Bronchial epithelial cell (primary cell): Measurements from ENCODE around the gene MYO1D. TPM values are rescaled to one million over a fixed set of nuclear protein-coding genes. Genes with fewer than 3 reads are reported as not detected.

Source experiments
- DNase-seq: peaks from one replicate; pipeline ENCODE4 v3.0.0-alpha.2; 2010; ENCODE audit warnings: low read depth
- FAIRE-seq: peaks from 2 replicates; lab custom pipeline; 2011; peaks lifted over from hg19 to GRCh38; lab: Jason Lieb, UNC
- H3K27me3 ChIP-seq: 2 replicates; pipeline ENCODE4 v1.5.1; 2011; ENCODE audit warnings: low read length; ENCODE audit not compliant: control insufficient read depth, insufficient read depth
- H3K36me3 ChIP-seq: 2 replicates; pipeline ENCODE4 v1.5.1; 2011; ENCODE audit warnings: low read length; ENCODE audit not compliant: control insufficient read depth, insufficient read depth
- H3K4me3 ChIP-seq: 2 replicates; pipeline ENCODE4 v1.5.1; 2011; ENCODE audit warnings: mild to moderate bottlenecking, low read depth, low read length, control low read depth
- total RNA-seq: library from RNA; depleted of rRNA; stranded (reverse); fragments of >200 nt; gene quantifications from 2 replicates; pipeline ENCODE4 v1.2.1, GENCODE V29; 2014
- TF ChIP-seq, protein P1 (sequence below): IDR thresholded peaks from 2 replicates; pipeline ENCODE4 v1.5.1; 2011; ENCODE audit warnings: mild to moderate bottlenecking, moderate library complexity, low read length, control low read depth, inconsistent platforms; ENCODE audit not compliant: insufficient read depth, severe bottlenecking

The MYO1D gene
- total RNA-seq, 1 donor from 2014 or later, result 35.8 TPM

DNA sequence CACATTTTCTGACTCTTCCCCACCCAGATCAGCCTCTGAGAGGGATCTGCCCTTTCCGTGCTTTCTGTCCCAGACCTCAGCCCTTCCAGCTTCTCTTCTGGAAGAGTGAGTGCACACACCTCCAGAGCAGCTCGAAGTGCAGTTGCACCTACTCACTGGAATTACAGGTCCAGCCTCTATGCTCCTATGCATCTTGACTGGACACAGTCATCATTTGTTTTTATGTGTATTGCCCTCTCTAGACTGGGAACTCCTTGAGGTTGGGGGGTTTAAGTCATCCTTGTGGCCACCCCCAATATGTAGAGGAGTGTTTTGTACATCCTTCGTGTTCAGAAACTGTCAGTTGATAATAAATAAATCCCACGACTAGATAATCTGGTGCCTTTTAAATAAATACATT lies 308.2 kb downstream of the MYO1D start:
- DNase-seq (no peak), FAIRE-seq (no peak)
- H3K27me3 ChIP-seq, result no peaks in the 10 kb centered on the region
- TF ChIP-seq, protein P1, sequence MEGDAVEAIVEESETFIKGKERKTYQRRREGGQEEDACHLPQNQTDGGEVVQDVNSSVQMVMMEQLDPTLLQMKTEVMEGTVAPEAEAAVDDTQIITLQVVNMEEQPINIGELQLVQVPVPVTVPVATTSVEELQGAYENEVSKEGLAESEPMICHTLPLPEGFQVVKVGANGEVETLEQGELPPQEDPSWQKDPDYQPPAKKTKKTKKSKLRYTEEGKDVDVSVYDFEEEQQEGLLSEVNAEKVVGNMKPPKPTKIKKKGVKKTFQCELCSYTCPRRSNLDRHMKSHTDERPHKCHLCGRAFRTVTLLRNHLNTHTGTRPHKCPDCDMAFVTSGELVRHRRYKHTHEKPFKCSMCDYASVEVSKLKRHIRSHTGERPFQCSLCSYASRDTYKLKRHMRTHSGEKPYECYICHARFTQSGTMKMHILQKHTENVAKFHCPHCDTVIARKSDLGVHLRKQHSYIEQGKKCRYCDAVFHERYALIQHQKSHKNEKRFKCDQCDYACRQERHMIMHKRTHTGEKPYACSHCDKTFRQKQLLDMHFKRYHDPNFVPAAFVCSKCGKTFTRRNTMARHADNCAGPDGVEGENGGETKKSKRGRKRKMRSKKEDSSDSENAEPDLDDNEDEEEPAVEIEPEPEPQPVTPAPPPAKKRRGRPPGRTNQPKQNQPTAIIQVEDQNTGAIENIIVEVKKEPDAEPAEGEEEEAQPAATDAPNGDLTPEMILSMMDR, result no peak
- H3K4me3 ChIP-seq, result no peak overlapping the region
- H3K36me3 ChIP-seq, result peaks cover 2% of the 10 kb centered on the region

DNA sequence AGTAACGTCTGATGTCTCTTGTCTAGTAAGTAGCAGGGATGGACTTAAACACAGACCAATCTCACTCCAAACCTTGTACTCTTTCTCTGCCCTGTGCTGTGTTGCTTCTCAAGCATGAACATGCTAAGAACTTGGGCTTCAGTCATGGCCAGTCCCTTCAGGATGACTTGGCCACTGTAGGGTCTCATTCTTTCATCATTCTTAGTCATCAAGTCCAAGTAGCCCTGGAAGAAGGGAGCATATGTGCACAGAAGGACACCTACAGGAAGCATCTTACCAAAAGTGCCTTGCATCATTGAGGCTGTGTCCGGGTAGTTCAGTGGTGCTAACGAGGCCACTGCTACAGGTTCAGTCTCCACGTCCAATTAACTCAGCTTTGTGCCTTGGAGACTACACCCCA lies 309.4 kb downstream of the MYO1D start:
- DNase-seq (peak; percentile 52), FAIRE-seq (peak; percentile 75)
- H3K27me3 ChIP-seq, result no peaks in the 10 kb centered on the region
- H3K36me3 ChIP-seq, result peaks cover 2% of the 10 kb centered on the region
- TF ChIP-seq, protein P1, result no peak
- H3K4me3 ChIP-seq, result no peak overlapping the region

DNA sequence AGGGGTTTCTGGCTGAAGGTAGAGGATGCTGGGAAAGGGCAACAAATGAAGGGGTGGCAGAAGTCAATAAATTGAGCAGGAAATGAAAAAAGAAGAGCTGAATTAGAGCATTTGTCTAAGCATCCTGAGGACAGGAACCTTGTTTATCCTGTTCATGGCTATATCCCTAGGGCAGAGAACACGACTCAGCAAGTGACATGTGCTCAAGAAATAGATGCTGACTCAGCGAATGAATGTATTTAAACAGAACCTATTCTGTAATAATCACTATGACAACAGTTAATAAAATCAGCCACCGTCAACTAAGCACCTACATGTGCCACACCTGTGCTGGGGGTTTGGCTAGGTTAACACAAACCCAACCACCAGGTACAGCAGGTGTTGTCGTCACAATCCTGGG lies 309.8 kb downstream of the MYO1D start:
- no peaks in the 10 kb centered on the region for H3K27me3 ChIP-seq
- TF ChIP-seq, protein P1, result no peak
- FAIRE-seq (no peak), DNase-seq (no peak)
- no peak overlapping the region for H3K4me3 ChIP-seq
- H3K36me3 ChIP-seq, result peaks cover 2% of the 10 kb centered on the region

DNA sequence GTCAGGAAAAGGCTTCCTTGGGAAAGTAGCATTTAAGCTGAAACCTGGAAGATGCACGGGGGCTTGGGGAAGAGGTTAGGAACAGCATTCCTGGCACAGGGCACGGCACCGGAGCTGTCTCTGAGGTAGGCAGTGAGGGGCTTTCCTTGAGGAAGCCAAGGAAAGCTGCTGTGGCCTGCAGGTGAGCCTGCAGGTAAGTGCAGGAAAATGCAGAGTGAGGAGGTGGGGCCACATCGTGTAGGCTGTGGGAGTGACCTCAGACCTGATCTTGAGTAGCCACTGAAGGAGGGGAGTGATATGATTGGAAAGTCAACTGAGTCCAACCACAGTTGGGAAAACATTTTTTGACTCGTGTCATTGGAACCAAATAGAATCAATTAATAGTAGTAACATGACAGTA lies 310.6 kb downstream of the MYO1D start:
- TF ChIP-seq, protein P1, result no peak
- Histone ChIP-seq H3K4me3 (no peak overlapping the region), H3K36me3 (peaks cover 2% of the 10 kb centered on the region), H3K27me3 (no peaks in the 10 kb centered on the region)
- FAIRE-seq (no peak), DNase-seq (no peak)

DNA sequence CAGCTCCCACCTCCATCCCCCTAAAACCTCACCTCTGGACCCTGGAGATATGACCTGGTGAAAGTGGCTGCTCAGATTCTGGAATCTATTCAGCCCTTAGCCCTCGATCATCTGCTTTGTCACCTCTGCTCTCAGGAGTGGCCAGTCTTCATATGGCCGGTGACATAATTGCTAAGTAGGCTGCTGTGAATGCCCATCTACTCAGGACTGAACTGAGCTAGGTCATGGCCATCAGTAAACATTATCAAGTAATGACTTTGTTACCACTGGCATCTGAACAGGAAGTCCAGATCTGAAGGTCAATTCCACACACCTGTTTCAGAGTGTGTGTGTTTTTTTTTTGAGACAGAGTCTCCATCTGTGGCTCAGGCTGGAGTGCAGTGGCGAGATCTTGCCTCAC lies 311.5 kb downstream of the MYO1D start:
- DNase-seq (no peak), FAIRE-seq (no peak)
- Histone ChIP-seq H3K36me3 (peaks cover 2% of the 10 kb centered on the region), H3K4me3 (no peak overlapping the region), H3K27me3 (no peaks in the 10 kb centered on the region)
- TF ChIP-seq, protein P1, result no peak

DNA sequence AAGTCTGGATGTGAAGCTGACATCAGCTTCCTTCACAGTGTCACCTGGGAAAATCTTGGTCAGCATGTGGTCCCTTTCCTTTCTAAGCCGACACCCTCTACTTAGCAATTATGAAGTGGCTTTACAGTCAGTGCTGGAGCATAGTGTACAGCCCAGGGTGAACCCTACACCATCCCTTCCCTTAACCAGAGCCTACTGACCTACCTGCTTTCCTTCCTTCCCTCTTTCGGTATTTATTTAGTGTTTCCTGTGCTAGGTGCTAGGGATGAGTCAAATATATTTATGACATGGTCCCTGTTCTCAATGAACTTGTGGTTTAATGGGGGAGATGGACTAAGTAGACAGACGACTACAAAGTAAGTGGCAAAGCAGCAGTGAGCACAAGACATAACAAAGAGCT lies 312.6 kb downstream of the MYO1D start:
- no peaks in the 10 kb centered on the region for H3K27me3 ChIP-seq
- DNase-seq (peak; percentile 47), FAIRE-seq (no peak)
- peaks cover 2% of the 10 kb centered on the region for H3K36me3 ChIP-seq
- H3K4me3 ChIP-seq, result no peak overlapping the region
- TF ChIP-seq, protein P1, result no peak
